ENCODE data around the gene RHEBL1.

The RHEBL1 gene

DNA sequence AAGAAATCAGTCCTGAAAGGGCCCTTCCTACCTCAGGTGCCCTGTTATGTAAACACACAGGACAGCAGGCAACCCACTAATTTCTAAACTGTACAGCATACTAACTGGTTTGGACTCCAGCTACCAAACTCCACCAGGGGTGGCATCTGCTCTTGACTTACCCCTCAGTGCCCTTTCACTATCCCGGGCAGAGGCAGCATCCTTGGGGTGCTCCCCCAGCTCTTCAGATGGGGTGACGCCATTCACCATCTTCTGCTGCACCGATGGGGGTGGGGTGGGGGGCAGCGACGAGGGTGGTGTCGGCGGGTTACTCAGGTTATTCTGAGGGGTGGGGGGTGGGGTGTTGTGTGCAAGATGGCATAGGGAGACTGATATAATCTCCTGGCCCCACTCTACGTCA lies 39.7 kb downstream of the RHEBL1 start:
- H3K27ac ChIP-seq (ENCODE audit: low read depth, low read length), result no peak overlapping the region

DNA sequence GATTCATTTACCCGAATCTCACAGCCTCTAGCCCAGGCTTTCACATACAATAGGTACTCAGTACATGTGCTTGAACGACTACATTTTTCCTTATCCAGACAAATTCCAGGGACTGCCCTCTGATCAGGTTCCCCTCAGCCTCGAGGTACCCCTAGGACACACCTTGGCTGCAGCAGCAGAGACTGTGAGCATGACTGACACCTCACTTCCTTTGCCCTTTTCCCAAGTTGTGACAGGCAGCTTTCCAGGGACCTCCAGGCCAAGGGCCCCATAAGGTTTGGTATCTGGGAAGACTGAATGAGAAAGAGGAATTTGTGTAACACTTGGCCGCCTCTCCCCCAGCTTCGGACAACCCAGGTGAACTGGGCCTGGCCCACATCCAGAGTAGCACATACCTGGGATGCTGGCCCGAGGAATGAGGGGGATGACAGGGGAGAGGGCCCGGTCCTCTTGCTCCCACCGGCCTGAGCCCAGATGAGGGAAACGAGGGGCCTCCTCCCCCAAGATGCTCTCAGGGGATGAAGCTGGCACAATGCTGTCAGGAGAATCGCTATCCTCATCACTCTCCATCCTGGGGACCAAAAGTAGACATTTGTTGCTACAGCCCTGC lies 41.0 kb downstream of the RHEBL1 start:
- H3K79me2 ChIP-seq (ENCODE audit: control insufficient read depth, low read length), result no peaks in the 10 kb centered on the region
- no peak for TF ChIP-seq EZH2phosphoT487 (IDR thresholded peaks at IDR 0.05; ENCODE audit: borderline replicate concordance, low read length)
- TF ChIP-seq, protein P1, sequence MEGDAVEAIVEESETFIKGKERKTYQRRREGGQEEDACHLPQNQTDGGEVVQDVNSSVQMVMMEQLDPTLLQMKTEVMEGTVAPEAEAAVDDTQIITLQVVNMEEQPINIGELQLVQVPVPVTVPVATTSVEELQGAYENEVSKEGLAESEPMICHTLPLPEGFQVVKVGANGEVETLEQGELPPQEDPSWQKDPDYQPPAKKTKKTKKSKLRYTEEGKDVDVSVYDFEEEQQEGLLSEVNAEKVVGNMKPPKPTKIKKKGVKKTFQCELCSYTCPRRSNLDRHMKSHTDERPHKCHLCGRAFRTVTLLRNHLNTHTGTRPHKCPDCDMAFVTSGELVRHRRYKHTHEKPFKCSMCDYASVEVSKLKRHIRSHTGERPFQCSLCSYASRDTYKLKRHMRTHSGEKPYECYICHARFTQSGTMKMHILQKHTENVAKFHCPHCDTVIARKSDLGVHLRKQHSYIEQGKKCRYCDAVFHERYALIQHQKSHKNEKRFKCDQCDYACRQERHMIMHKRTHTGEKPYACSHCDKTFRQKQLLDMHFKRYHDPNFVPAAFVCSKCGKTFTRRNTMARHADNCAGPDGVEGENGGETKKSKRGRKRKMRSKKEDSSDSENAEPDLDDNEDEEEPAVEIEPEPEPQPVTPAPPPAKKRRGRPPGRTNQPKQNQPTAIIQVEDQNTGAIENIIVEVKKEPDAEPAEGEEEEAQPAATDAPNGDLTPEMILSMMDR (IDR thresholded peaks at IDR 0.05; ENCODE audit: low read depth, low read length, poor library complexity, severe bottlenecking), result no peak
- no peak overlapping the region for H3K4me2 ChIP-seq (ENCODE audit: low read length)
- peaks cover 95% of the 10 kb centered on the region for H3K36me3 ChIP-seq (ENCODE audit: control insufficient read depth, low read length)
- H4K20me1 ChIP-seq (ENCODE audit: control insufficient read depth, insufficient read depth, low read depth, low read length), result no peaks in the 10 kb centered on the region
- H3K27ac ChIP-seq (ENCODE audit: low read depth, low read length), result no peak overlapping the region
- no peaks in the 10 kb centered on the region for H3K27me3 ChIP-seq (ENCODE audit: control insufficient read depth, low read length)
- H3K4me1 ChIP-seq (ENCODE audit: control insufficient read depth, low read length), result no peaks in the 10 kb centered on the region
- no peaks in the 10 kb centered on the region for H3K9me3 ChIP-seq (ENCODE audit: control insufficient read depth, insufficient read depth, low read length)
- H3F3A ChIP-seq (ENCODE audit: control insufficient read depth, insufficient read depth), result no peaks in the 10 kb centered on the region
- H3K4me3 ChIP-seq (ENCODE audit: low read length), result no peak overlapping the region
- no peaks in the 10 kb centered on the region for H3K9me2 ChIP-seq (replicated peaks; ENCODE audit: control insufficient read depth, low read length)

More for the DNA sequence above, 39.7 kb downstream of the RHEBL1 start:
- Histone ChIP-seq H3F3A (ENCODE audit: control insufficient read depth, insufficient read depth) (no peaks in the 10 kb centered on the region), H4K20me1 (ENCODE audit: control insufficient read depth, insufficient read depth, low read depth, low read length) (peaks cover 3% of the 10 kb centered on the region; the same call in 1 of the 2 replicates), H3K27me3 (ENCODE audit: control insufficient read depth, low read length) (no peaks in the 10 kb centered on the region), H3K4me2 (ENCODE audit: low read length) (no peak overlapping the region), H3K9me3 (ENCODE audit: control insufficient read depth, insufficient read depth, low read length) (no peaks in the 10 kb centered on the region), H3K4me1 (ENCODE audit: control insufficient read depth, low read length) (no peaks in the 10 kb centered on the region), H3K4me3 (ENCODE audit: low read length) (no peak overlapping the region), H3K79me2 (ENCODE audit: control insufficient read depth, low read length) (no peaks in the 10 kb centered on the region), H3K9me2 (replicated peaks; ENCODE audit: control insufficient read depth, low read length) (no peaks in the 10 kb centered on the region), H3K36me3 (ENCODE audit: control insufficient read depth, low read length) (peaks cover 99% of the 10 kb centered on the region)
- no peak for TF ChIP-seq EZH2phosphoT487 (IDR thresholded peaks at IDR 0.05; ENCODE audit: borderline replicate concordance, low read length)
- TF ChIP-seq, protein P1 (IDR thresholded peaks at IDR 0.05; ENCODE audit: low read depth, low read length, poor library complexity, severe bottlenecking), result no peak

DNA sequence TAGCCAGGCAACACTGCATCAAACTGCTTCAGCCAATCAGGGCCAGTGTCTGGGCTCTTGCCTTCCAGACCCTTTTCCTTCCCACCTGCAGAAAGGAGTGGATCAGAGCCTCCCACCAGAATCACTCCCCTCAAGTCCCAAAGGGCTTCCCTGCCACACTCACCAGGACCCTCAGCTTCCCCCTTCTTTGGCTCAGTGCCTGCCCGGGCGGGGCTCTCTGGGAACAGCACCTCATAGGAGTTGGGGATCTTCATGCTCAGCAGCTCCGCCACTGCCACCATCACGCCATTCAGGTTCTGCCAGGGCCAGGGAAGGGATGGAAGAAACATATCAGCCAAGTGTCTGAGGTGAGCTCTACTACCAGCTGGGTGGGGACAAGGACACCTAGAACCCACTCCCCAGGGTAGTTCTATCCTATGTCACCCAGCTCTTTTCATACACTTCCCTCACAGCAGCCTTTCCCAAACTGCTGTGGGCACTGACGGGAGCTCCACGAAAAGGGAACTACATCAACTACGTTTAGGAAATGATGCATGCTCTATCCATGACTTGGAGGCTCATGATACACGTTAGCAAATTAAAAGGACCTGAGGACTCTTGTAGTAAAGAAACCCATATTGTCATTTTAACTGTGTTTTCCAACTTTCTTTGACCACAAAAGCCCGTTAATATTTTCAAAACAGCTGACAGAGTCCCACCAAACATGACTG lies 41.8 kb downstream of the RHEBL1 start:
- no peaks in the 10 kb centered on the region for H3K9me2 ChIP-seq (replicated peaks; ENCODE audit: control insufficient read depth, low read length)
- peaks cover 6% of the 10 kb centered on the region for H3F3A ChIP-seq (ENCODE audit: control insufficient read depth, insufficient read depth)
- peaks cover 95% of the 10 kb centered on the region for H3K36me3 ChIP-seq (ENCODE audit: control insufficient read depth, low read length)
- TF ChIP-seq, protein P1 (IDR thresholded peaks at IDR 0.05; ENCODE audit: low read depth, low read length, poor library complexity, severe bottlenecking), result no peak
- no peaks in the 10 kb centered on the region for H3K79me2 ChIP-seq (ENCODE audit: control insufficient read depth, low read length)
- no peak overlapping the region for H3K4me3 ChIP-seq (ENCODE audit: low read length)
- no peaks in the 10 kb centered on the region for H3K9me3 ChIP-seq (ENCODE audit: control insufficient read depth, insufficient read depth, low read length)
- no peak overlapping the region for H3K27ac ChIP-seq (ENCODE audit: low read depth, low read length)
- H4K20me1 ChIP-seq (ENCODE audit: control insufficient read depth, insufficient read depth, low read depth, low read length), result no peaks in the 10 kb centered on the region
- no peak overlapping the region for H3K4me2 ChIP-seq (ENCODE audit: low read length)
- no peaks in the 10 kb centered on the region for H3K27me3 ChIP-seq (ENCODE audit: control insufficient read depth, low read length)
- H3K4me1 ChIP-seq (ENCODE audit: control insufficient read depth, low read length), result no peaks in the 10 kb centered on the region
